DLD1 (cell line): Measurements from ENCODE around the gene SMIM43.

Experiments used
- in situ Hi-C: cut with HindIII; loops from 2 replicates; pipeline ENCODE4 v1.10.0; 2017; ENCODE audit warnings: low sequenced_read_pairs

Gene SMIM43

GRCh38 chr4:121764702-121765367, at the start of gene SMIM43:
Gene SMIM43 (minus strand): TSS chr4:121765164. CDS start chr4:121765105, 59 bp downstream.
- in situ Hi-C loops = no loop called here

GRCh38 chr4:121814756-121815155, 49.8 kb upstream of the SMIM43 start:
- in situ Hi-C loops = no loop called here

- in situ Hi-C loops = no loop called here
These were observed 46.2 kb upstream of the SMIM43 start for GRCh38 chr4:121811122-121811521.

GRCh38 chr4:121806411-121806810, 41.4 kb upstream of the SMIM43 start:
- in situ Hi-C loops = no loop called here

GRCh38 chr4:121801715-121802075, 36.7 kb upstream of the SMIM43 start:
- in situ Hi-C loops = no loop called here

- in situ Hi-C loops = no loop called here
These were observed 36.2 kb upstream of the SMIM43 start, which contains the start of gene EXOSC9 for GRCh38 chr4:121800961-121801714. Gene EXOSC9 (plus strand): TSS chr4:121801323. CDS start chr4:121801425, 102 bp downstream.

GRCh38 chr4:121800638-121800960, 35.6 kb upstream of the SMIM43 start:
- in situ Hi-C loops = no loop called here

- in situ Hi-C loops = no loop called here
These were observed 35.0 kb upstream of the SMIM43 start for GRCh38 chr4:121799867-121800501.

GRCh38 chr4:121799208-121799823, 34.4 kb upstream of the SMIM43 start:
- in situ Hi-C loops = no loop called here

- in situ Hi-C loops = no loop called here
These were observed 31.3 kb upstream of the SMIM43 start for GRCh38 chr4:121796283-121796682.

- in situ Hi-C loops = no loop called here
These were observed 29.7 kb upstream of the SMIM43 start for GRCh38 chr4:121794505-121795188.

GRCh38 chr4:121792966-121793365, 28.0 kb upstream of the SMIM43 start:
- in situ Hi-C loops = no loop called here

- in situ Hi-C loops = no loop called here
These were observed 26.5 kb upstream of the SMIM43 start for GRCh38 chr4:121791481-121791880.

GRCh38 chr4:121790976-121791375, 26.0 kb upstream of the SMIM43 start:
- in situ Hi-C loops = no loop called here

GRCh38 chr4:121789960-121790829, 25.2 kb upstream of the SMIM43 start:
- in situ Hi-C loops = no loop called here

GRCh38 chr4:121789455-121789854, 24.5 kb upstream of the SMIM43 start:
- in situ Hi-C loops = no loop called here

- in situ Hi-C loops = no loop called here
These were observed 23.9 kb upstream of the SMIM43 start for GRCh38 chr4:121788896-121789295.

GRCh38 chr4:121786221-121786620, 21.3 kb upstream of the SMIM43 start:
- in situ Hi-C loops = no loop called here

GRCh38 chr4:121785479-121785878, 20.5 kb upstream of the SMIM43 start:
- in situ Hi-C loops = no loop called here

- in situ Hi-C loops = no loop called here
These were observed 20.0 kb upstream of the SMIM43 start for GRCh38 chr4:121784975-121785374.
